ENCODE measurements around the gene MTURN. TPM values are rescaled to one million over a fixed set of nuclear protein-coding genes. Genes with fewer than 3 reads are reported as not detected.

Gene MTURN
- total RNA-seq, 1 experiment from 2014 or later, result 5.4 TPM

DNA sequence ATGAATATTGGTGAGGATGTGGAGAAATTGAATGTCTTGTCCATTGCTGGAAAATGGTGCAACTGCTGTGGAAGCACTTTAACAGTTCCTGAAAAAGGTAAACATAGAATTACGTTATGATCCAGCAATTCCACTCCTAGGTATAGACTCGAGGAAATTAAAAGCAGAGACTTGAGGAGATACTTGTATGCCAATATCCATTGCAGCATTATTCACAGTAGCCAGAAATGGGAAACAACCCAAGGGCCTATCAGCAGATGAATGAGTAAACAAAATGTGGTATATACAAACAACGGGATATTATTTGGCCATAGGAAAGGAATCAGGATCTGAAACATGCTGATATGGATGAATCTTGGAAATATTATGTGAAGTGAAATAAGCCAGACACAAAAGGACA is 32.5 kb upstream of the MTURN start:
- no peaks in the 10 kb centered on the region for H3K79me2 ChIP-seq (ENCODE audit: low read length)
- no peaks in the 10 kb centered on the region for H3K9me2 ChIP-seq (replicated peaks; ENCODE audit: low read length)
- no peaks in the 10 kb centered on the region for H4K20me1 ChIP-seq (ENCODE audit: low read length)
- no peaks in the 10 kb centered on the region for H3K27me3 ChIP-seq (ENCODE audit: low read length)
- H3K9me3 ChIP-seq (ENCODE audit: low read length), result no peaks in the 10 kb centered on the region
- no peaks in the 10 kb centered on the region for H3F3A ChIP-seq (ENCODE audit: low read length, unreplicated experiment)
- H2AFZ ChIP-seq (ENCODE audit: low read length), result no peak overlapping the region
- ChIA-PET CTCF (no interaction called here), POLR2A (ENCODE audit: unreplicated experiment) (no interaction called here)
- H3K9ac ChIP-seq (ENCODE audit: low read length), result no peak overlapping the region
- no peaks in the 10 kb centered on the region for H3K36me3 ChIP-seq (ENCODE audit: low read depth, low read length)
- DNase-seq, result no peak
- H3K4me3 ChIP-seq (ENCODE audit: low read length), result no peak overlapping the region
- TF ChIP-seq EZH2phosphoT487 (IDR thresholded peaks at IDR 0.05; ENCODE audit: borderline replicate concordance, low read length), result no peak
- TF ChIP-seq CTCF (conservative IDR thresholded peaks at IDR 0.05; ENCODE audit: low read depth, low read length), result no peak
- TF ChIP-seq EZH2 (IDR thresholded peaks at IDR 0.05; ENCODE audit: low read length, unreplicated experiment), result no peak
- H3K4me1 ChIP-seq (ENCODE audit: insufficient read depth, low read length), result no peaks in the 10 kb centered on the region
- no peak for ATAC-seq
- intact Hi-C loops (cut with micrococcal nuclease), result no loop called here
- no peak overlapping the region for H3K4me2 ChIP-seq (ENCODE audit: low read length)
- BruUV-seq (replicated peaks), result no TSS peak
- no peak overlapping the region for H3K27ac ChIP-seq (ENCODE audit: low read length)

DNA sequence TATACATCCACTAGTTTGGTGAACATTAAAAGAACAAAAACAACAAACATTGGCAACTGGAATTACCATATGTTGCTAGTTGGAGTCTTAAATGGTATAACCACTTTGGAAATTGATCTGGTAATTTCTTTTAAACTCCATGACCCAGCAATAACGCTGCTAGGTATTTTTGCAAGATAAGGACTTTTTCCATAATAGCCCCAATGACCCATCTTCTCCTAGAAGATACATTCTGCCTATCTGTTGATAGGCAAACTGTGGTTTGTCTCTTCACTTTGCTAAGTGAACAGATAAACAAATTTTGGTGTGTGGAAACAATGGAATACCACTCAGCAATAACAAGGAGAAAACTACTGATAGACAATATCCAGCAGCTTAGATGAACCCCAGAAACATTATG is 30.6 kb upstream of the MTURN start:
- POLR2A ChIA-PET (ENCODE audit: unreplicated experiment), result no interaction called here

More for the DNA sequence above, 30.6 kb upstream of the MTURN start:
- no peak overlapping the region for H2AFZ ChIP-seq (ENCODE audit: low read length)
- no peaks in the 10 kb centered on the region for H3K9me2 ChIP-seq (replicated peaks; ENCODE audit: low read length)
- H3K36me3 ChIP-seq (ENCODE audit: low read depth, low read length), result no peaks in the 10 kb centered on the region
- no peaks in the 10 kb centered on the region for H3K4me1 ChIP-seq (ENCODE audit: insufficient read depth, low read length)
- H3K79me2 ChIP-seq (ENCODE audit: low read length), result no peaks in the 10 kb centered on the region
- DNase-seq (no peak), ATAC-seq (no peak)
- no peak overlapping the region for H3K4me3 ChIP-seq (ENCODE audit: low read length)
- intact Hi-C loops (cut with micrococcal nuclease), result no loop called here
- no peak overlapping the region for H3K27ac ChIP-seq (ENCODE audit: low read length)
- H3K9me3 ChIP-seq (ENCODE audit: low read length), result no peaks in the 10 kb centered on the region
- BruUV-seq (replicated peaks), result no TSS peak
- no peak overlapping the region for H3K4me2 ChIP-seq (ENCODE audit: low read length)
- H3K9ac ChIP-seq (ENCODE audit: low read length), result no peak overlapping the region
- no peaks in the 10 kb centered on the region for H4K20me1 ChIP-seq (ENCODE audit: low read length)
- H3K27me3 ChIP-seq (ENCODE audit: low read length), result no peaks in the 10 kb centered on the region
- TF ChIP-seq EZH2phosphoT487 (IDR thresholded peaks at IDR 0.05; ENCODE audit: borderline replicate concordance, low read length), result no peak
- TF ChIP-seq CTCF (conservative IDR thresholded peaks at IDR 0.05; ENCODE audit: low read depth, low read length), result no peak
- TF ChIP-seq EZH2 (IDR thresholded peaks at IDR 0.05; ENCODE audit: low read length, unreplicated experiment), result no peak
- no peaks in the 10 kb centered on the region for H3F3A ChIP-seq (ENCODE audit: low read length, unreplicated experiment)
- CTCF ChIA-PET, result no interaction called here

Data from PC-3 (cell line).